Measurements from ENCODE around the gene PAFAH2.

DNA sequence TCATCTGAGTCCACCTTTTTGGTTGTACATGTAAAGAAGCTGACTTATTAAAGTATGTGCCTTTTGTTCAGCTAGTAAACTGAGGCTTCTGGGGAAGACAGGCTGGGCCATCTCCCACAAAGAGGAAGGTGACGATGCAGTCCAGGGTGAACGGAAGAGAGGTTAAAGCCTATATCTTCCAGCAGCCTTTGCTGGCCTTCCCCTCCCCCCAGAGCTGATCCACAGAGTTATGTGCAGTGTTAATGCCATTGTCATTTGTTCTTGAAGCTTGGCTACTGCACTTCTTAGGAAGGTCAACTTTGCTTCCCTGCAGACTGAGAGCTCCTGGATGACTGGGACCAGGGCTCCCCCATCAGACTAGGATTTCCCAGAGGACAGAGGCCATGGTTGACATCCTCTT, 45.9 kb upstream of the PAFAH2 start:
- TF ChIP-seq, protein P1, sequence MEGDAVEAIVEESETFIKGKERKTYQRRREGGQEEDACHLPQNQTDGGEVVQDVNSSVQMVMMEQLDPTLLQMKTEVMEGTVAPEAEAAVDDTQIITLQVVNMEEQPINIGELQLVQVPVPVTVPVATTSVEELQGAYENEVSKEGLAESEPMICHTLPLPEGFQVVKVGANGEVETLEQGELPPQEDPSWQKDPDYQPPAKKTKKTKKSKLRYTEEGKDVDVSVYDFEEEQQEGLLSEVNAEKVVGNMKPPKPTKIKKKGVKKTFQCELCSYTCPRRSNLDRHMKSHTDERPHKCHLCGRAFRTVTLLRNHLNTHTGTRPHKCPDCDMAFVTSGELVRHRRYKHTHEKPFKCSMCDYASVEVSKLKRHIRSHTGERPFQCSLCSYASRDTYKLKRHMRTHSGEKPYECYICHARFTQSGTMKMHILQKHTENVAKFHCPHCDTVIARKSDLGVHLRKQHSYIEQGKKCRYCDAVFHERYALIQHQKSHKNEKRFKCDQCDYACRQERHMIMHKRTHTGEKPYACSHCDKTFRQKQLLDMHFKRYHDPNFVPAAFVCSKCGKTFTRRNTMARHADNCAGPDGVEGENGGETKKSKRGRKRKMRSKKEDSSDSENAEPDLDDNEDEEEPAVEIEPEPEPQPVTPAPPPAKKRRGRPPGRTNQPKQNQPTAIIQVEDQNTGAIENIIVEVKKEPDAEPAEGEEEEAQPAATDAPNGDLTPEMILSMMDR (IDR thresholded peaks at IDR 0.05), result no peak
- no peak for TF ChIP-seq POLR2A (IDR thresholded peaks at IDR 0.05)
